HepG2 (cell line): ENCODE data around the gene CX3CR1. TPM values are rescaled to one million over a fixed set of nuclear protein-coding genes. Genes with fewer than 3 reads are reported as not detected.
"Not testable (repeated sequence)": the region's sequence is repeated elsewhere in the genome, so short reads cannot be mapped to it uniquely, and the experiment has no call there.

ENCODE experiments used
- ATAC-seq: fragments of 200-7000 bp; cut with Tn5 transposase; 3 replicates; pipeline ENCODE4 v1.9.1; 2020; ENCODE audit warnings: mild to moderate bottlenecking, moderate library complexity
- BruUV-seq: library from RNA; stranded (reverse); fragments of 400-500 nt; replicated peaks from 2 replicates; lab custom pipeline; 2021; lab: Mats Ljungman, UMichigan
- CTCF ChIA-PET: fragments of 300-600 bp; formaldehyde crosslinking; extraction: SDS; loops from one replicate; lab custom pipeline; 2021; ENCODE audit warnings: low total read pairs, inconsistent platforms, low intra/inter-chr PET ratio; lab: Yijun Ruan, JAX
- POLR2A ChIA-PET: fragments of 350-600 bp; sonication (Branson Sonifier 250); formaldehyde crosslinking; loops from one replicate; lab custom pipeline; 2020; ENCODE audit warnings: antibody characterized with exemption, inconsistent platforms; lab: Yijun Ruan, JAX
- DNase-seq: peaks from one replicate; pipeline ENCODE4 v3.0.0-alpha.2; 2015; ENCODE audit warnings: low spot score
- FAIRE-seq: peaks from 3 replicates; lab custom pipeline; 2011; peaks lifted over from hg19 to GRCh38; lab: Jason Lieb, UNC
- H2AFZ ChIP-seq: one replicate; pipeline ENCODE4 v1.6.1; 2011; ENCODE audit warnings: low read length, inconsistent platforms
- H3K27ac ChIP-seq: fragments of 300-600 bp; 3 replicates; pipeline ENCODE4 v1.8.0; 2011; ENCODE audit warnings: mixed run types, mild to moderate bottlenecking, mixed read lengths, low read length, inconsistent platforms; ENCODE audit not compliant: insufficient read depth; ENCODE audit errors: extremely low read length
- H3K27me3 ChIP-seq, 2 experiments: fragments of 200-600 bp in 1 of 2; 2 replicates in 1 of 2; 3 replicates in 1 of 2; pipeline versions ENCODE4 v1.6.0 to v1.8.0; 2011; ENCODE audit warnings: low read length in 2 of 2, mild to moderate bottlenecking in 2 of 2, moderate library complexity in 2 of 2, inconsistent platforms in 1 of 2; ENCODE audit not compliant: insufficient read depth in 2 of 2, control insufficient read depth in 1 of 2
- H3K36me3 ChIP-seq, 2 experiments: fragments of 200-600 bp in 1 of 2; replicated peaks in 1 of 2; 2 replicates in 1 of 2; 3 replicates in 1 of 2; pipeline versions ENCODE4 v1.5.1 to v1.8.0; 2011; ENCODE audit warnings: low read length in 2 of 2, inconsistent platforms in 1 of 2; ENCODE audit not compliant: insufficient read depth in 2 of 2, control insufficient read depth in 1 of 2
- H3K4me1 ChIP-seq: 2 replicates; pipeline ENCODE4 v1.5.1; 2012; ENCODE audit warnings: low read length, inconsistent platforms; ENCODE audit not compliant: insufficient read depth
- H3K4me2 ChIP-seq: 2 replicates; pipeline ENCODE4 v1.6.0; 2011; ENCODE audit warnings: low read depth, low read length, inconsistent platforms
- H3K4me3 ChIP-seq, 3 experiments: fragments of 200-600 bp in 1 of 3; sonication (generic), shearing (Covaris generic) in 1 of 3; replicated peaks in 1 of 3; 2 replicates each; pipeline ENCODE4 v1.5.1; 2011 to 2016; ENCODE audit warnings: low read length in 3 of 3, inconsistent platforms in 2 of 3, low read depth in 2 of 3, mild to moderate bottlenecking in 2 of 3, control low read depth in 1 of 3, mixed read lengths in 1 of 3; ENCODE audit not compliant: insufficient read depth in 1 of 3
- H3K79me2 ChIP-seq: one replicate; pipeline ENCODE4 v1.6.1; 2011; ENCODE audit warnings: low read length, inconsistent platforms; ENCODE audit not compliant: insufficient read depth
- H3K9ac ChIP-seq: 2 replicates; pipeline ENCODE4 v1.6.0; 2011; ENCODE audit warnings: mild to moderate bottlenecking, low read depth, low read length, inconsistent platforms; ENCODE audit not compliant: insufficient read depth
- H3K9me3 ChIP-seq: 2 replicates; pipeline ENCODE4 v1.5.1; 2012; ENCODE audit warnings: mild to moderate bottlenecking, low read length
- H4K20me1 ChIP-seq: 2 replicates; pipeline ENCODE4 v1.6.0; 2011; ENCODE audit warnings: inconsistent platforms, mild to moderate bottlenecking, low read length, moderate library complexity; ENCODE audit not compliant: insufficient read depth
- ATF7-NPFF ChIP-seq: sonication (generic); formaldehyde crosslinking; IDR thresholded peaks from 2 replicates; pipeline ENCODE4 v1.8.1; 2023; ENCODE audit warnings: mild to moderate bottlenecking, low read depth, missing genetic modification reagents, moderate library complexity
- CREB1 ChIP-seq, 2 experiments: fragments of 450-650 bp in 1 of 2; IDR thresholded peaks; 2 replicates each; pipeline ENCODE4 v1.6.1; 2016 to 2017; ENCODE audit warnings: control low read depth in 1 of 2, mild to moderate bottlenecking in 1 of 2, missing compliant biosample characterization in 1 of 2, missing genetic modification characterization in 1 of 2
- DNMT1 ChIP-seq: sonication (generic); formaldehyde crosslinking; IDR thresholded peaks from 2 replicates; pipeline ENCODE4 v1.5.1; 2020; ENCODE audit warnings: mild to moderate bottlenecking, missing genetic modification reagents
- JUN ChIP-seq: sonication (generic); formaldehyde crosslinking; IDR thresholded peaks from 2 replicates; pipeline ENCODE4 v1.4.0; 2020; ENCODE audit warnings: mild to moderate bottlenecking, missing genetic modification reagents
- MLXIP ChIP-seq: sonication (generic); formaldehyde crosslinking; IDR thresholded peaks from 2 replicates; pipeline ENCODE4 v1.9.0; 2021; ENCODE audit warnings: missing genetic modification reagents, borderline replicate concordance
- NFE2 ChIP-seq: sonication (generic); formaldehyde crosslinking; IDR thresholded peaks from 2 replicates; pipeline ENCODE4 v1.4.0; 2020; ENCODE audit warnings: missing genetic modification reagents
- NPAS2 ChIP-seq: sonication (generic); formaldehyde crosslinking; IDR thresholded peaks from 2 replicates; pipeline ENCODE4 v1.8.0; 2022; ENCODE audit warnings: mild to moderate bottlenecking, missing genetic modification reagents, borderline replicate concordance
- RFX1 ChIP-seq: fragments of 450-650 bp; IDR thresholded peaks from 2 replicates; pipeline ENCODE4 v1.6.1; 2017
- SIN3B ChIP-seq: fragments of 150-350 bp; IDR thresholded peaks from 2 replicates; pipeline ENCODE4 v1.6.1; 2014; ENCODE audit warnings: low read length
- SKI ChIP-seq: fragments of 450-650 bp; IDR thresholded peaks from one replicate; pipeline ENCODE4 v1.6.1; 2018; ENCODE audit warnings: mild to moderate bottlenecking; ENCODE audit not compliant: partially characterized antibody
- SMARCC2 ChIP-seq: fragments of 450-650 bp; IDR thresholded peaks from 2 replicates; pipeline ENCODE4 v1.6.1; 2017; ENCODE audit warnings: antibody characterized with exemption, mild to moderate bottlenecking
- SRSF1 ChIP-seq: fragments of 200-400 bp; formaldehyde crosslinking; optimal IDR thresholded peaks from 2 replicates; pipeline ENCODE3; 2017; ENCODE audit warnings: mild to moderate bottlenecking, low read depth, low read length, moderate library complexity
- ZNF274 ChIP-seq: sonication (generic); formaldehyde crosslinking; IDR thresholded peaks from 2 replicates; pipeline ENCODE4 v1.5.1; 2020; ENCODE audit warnings: mild to moderate bottlenecking, missing genetic modification reagents
- ZNF547 ChIP-seq: sonication (generic); formaldehyde crosslinking; IDR thresholded peaks from 2 replicates; pipeline ENCODE4 v1.5.1; 2020; ENCODE audit warnings: mild to moderate bottlenecking, missing genetic modification reagents
- ZNF746 ChIP-seq: sonication (generic); formaldehyde crosslinking; IDR thresholded peaks from 2 replicates; pipeline ENCODE4 v1.8.0; 2022; ENCODE audit warnings: mild to moderate bottlenecking, missing genetic modification reagents
- WGBS: methylation state at CpG from one replicate; pipeline ENCODE4 v1.1.6; 2017; ENCODE audit warnings: low lambda C conversion rate; 5-methylcytosine and 5-hydroxymethylcytosine counted together
- in situ Hi-C: cut with HindIII; loops from 2 replicates; pipeline ENCODE4 v1.10.0; 2017; ENCODE audit warnings: low pct_unique_long_range_greater_than_20kb; ENCODE audit not compliant: extremely low pct_ligation_motif_present
- intact Hi-C: fragments of 100-400 bp; cut with micrococcal nuclease; formaldehyde crosslinking; loops from one replicate; pipeline ENCODE4 v1.10.0; 2022; ENCODE audit not compliant: unreplicated experiment
- polyA plus RNA-seq, 8 experiments: library from polyadenylated mRNA; depleted of rRNA in 3 of 8; stranded (reverse) in 7 of 8; unstranded in 1 of 8; fragments of >200 nt; fragmentation: Illumina TruSeq in 4 of 8; extraction: Trizol in 4 of 8; gene quantifications; 2 replicates each; pipeline versions ENCODE4 v1.2.1 to v1.2.3, GENCODE V29; 2011 to 2016; ENCODE audit warnings: low read depth in 4 of 8, missing spikeins in 1 of 8, mixed read lengths in 1 of 8; ENCODE audit not compliant: insufficient read depth in 1 of 8
- total RNA-seq, 5 experiments: library from RNA; depleted of rRNA; stranded (reverse); fragments of >200 nt; fragmentation: Illumina TruSeq; extraction: Trizol; gene quantifications; 2 replicates each; pipeline ENCODE4 v1.2.3, GENCODE V29; 2016; ENCODE audit warnings: low read depth in 1 of 5
- TF ChIP-seq, protein P1 (sequence below): IDR thresholded peaks from 2 replicates; pipeline ENCODE4 v1.6.1; 2016; ENCODE audit warnings: missing genetic modification reagents, missing compliant biosample characterization
- TF ChIP-seq, protein P2 (sequence below): sonication (generic); formaldehyde crosslinking; IDR thresholded peaks from 2 replicates; pipeline ENCODE4 v1.4.0; 2020; ENCODE audit warnings: missing genetic modification reagents

CX3CR1 gene
- total and polyA plus RNA-seq, 2 of the 13 experiments (the other 11 are each of a cell fraction or from before 2014, with no cell fraction given), result not detected

GRCh38 chr3:39323494-39323893 is 43.7 kb upstream of the CX3CR1 start (continued):
- TF ChIP-seq NFE2 (no peak), MLXIP (CRISPR knock-in tag) (no peak), CREB1 (IDR thresholded peaks at IDR 0.05) (no peak), CREB1 (CRISPR knock-in tag; IDR thresholded peaks at IDR 0.05) (no peak), ZNF746 (CRISPR knock-in tag) (no peak), ATF7-NPFF (no peak)
- TF ChIP-seq, protein P1, sequence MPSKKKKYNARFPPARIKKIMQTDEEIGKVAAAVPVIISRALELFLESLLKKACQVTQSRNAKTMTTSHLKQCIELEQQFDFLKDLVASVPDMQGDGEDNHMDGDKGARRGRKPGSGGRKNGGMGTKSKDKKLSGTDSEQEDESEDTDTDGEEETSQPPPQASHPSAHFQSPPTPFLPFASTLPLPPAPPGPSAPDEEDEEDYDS (CRISPR knock-in tag), result no peak

- Histone ChIP-seq H3K4me1 (peaks cover 16% of the 10 kb centered on the region), H3K79me2 (no peaks in the 10 kb centered on the region), H3K9ac (no peak overlapping the region), H4K20me1 (no peaks in the 10 kb centered on the region), H3K27me3 (no peaks in the 10 kb centered on the region), H3K4me2 (no peak overlapping the region), H3K9me3 (no peaks in the 10 kb centered on the region), H3K27ac (no peak overlapping the region), H3K4me3 (no peak overlapping the region), H3K36me3 (no peaks in the 10 kb centered on the region), H2AFZ (no peak overlapping the region)
- in situ Hi-C loops, result no loop called here
- no peak for TF ChIP-seq JUN (CRISPR knock-in tag)
- TF ChIP-seq RFX1, result no peak
- TF ChIP-seq SIN3B, result no peak
- no peak for TF ChIP-seq DNMT1 (CRISPR knock-in tag)
- no peak for TF ChIP-seq ZNF274
- TF ChIP-seq, protein P2, sequence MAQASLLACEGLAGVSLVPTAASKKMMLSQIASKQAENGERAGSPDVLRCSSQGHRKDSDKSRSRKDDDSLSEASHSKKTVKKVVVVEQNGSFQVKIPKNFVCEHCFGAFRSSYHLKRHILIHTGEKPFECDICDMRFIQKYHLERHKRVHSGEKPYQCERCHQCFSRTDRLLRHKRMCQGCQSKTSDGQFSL, result no peak
- no peak for TF ChIP-seq SKI
- TF ChIP-seq ZNF547, result no peak
- no peak for TF ChIP-seq NPAS2 (CRISPR knock-in tag)
- no peak for TF ChIP-seq SRSF1
- TF ChIP-seq SMARCC2, result no peak
- DNase-seq (no peak), FAIRE-seq (no peak), ATAC-seq (no peak)
- CTCF ChIA-PET, result no interaction called here
- no TSS peak for BruUV-seq
- POLR2A ChIA-PET, result no interaction called here
- intact Hi-C loops, result no loop called here
These were observed 43.1 kb upstream of the CX3CR1 start for GRCh38 chr3:39322936-39323335.

DNA sequence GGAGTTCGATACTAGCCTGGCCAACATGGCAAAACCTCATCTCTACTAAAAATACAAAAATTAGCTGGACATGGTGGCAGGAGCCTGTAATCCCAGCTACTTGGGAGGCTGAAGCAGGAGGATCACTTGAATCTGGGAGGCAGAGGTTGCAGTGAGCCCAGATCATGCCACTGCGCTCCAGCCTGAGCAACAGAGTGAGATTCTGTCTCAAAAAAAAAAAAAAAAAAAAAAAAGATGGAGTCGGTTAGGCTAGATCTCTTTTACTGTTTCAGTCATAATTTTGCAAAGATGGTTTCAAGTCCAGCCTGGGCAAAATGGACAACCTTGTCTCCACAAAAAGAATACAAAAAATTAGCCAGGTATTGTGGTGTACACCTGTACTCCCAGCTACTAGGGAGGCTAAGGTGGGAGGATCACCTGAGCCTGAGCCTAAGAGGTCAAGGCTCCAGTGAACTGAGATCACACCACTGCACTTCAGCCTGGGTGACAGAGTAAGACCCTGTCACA is 42.4 kb upstream of the CX3CR1 start:
- H2AFZ ChIP-seq, H3K36me3 ChIP-seq, H3K79me2 ChIP-seq, POLR2A ChIA-PET, H3K4me2 ChIP-seq, intact Hi-C loops, ATAC-seq, CTCF ChIA-PET, DNase-seq, FAIRE-seq, H3K9ac ChIP-seq, H4K20me1 ChIP-seq, BruUV-seq, H3K27me3 ChIP-seq, H3K9me3 ChIP-seq, H3K4me3 ChIP-seq, in situ Hi-C loops, H3K27ac ChIP-seq: not testable (repeated sequence)
- peaks cover 23% of the 10 kb centered on the region for H3K4me1 ChIP-seq
- WGBS, result 50% methylated on average over 3 of the region's 3 CpGs
